Measurements from ENCODE around the gene ANAPC2.

DNA sequence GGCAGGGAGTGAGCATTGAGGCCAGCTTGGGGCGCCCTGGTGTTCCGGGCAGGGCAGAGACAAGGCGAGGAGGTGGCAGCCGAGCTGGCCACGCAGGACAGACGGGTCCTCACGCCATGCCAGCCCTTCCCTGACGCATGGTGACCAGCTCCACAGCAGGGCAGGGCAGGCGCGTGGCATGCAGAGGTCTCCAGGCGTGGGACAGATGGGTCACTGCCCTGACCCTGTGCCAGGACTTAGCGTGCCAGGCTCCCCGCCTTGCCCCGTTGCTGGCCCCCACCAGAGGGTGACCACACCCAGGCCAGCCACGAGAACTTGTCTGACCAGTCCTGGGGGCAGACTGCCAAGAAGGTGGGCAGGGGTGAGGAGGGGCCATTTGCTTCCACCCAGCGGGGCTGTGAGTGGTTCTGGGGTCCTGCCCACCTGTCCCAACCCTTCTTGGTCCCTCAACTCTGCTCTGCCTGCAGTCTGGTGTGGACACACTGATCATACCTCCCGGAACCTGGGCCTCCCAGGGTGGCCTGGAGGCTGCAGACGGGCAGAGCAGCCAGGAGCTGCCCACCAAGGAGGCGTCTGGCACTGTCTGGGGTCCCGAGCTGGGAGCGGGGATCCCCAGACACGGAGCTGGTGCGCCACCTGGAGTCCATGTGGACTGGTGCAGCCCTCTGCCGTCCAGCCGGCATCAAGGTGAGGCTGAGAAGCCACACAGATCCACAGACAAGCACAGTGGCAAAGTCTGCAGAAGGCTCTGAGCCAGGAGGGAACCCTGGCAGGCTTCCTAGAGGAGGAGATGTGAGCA is 38.9 kb upstream of the ANAPC2 start, which contains the start of gene RNF224:
- TF ChIP-seq CTCF (IDR thresholded peaks at IDR 0.05 in 4 of 5, conservative IDR thresholded peaks at IDR 0.05 in 1 of 5) (peak; percentile 77 to 92 (median 85)), POLR2A (IDR thresholded peaks at IDR 0.05) (no peak)

Measured in gastrocnemius medialis (tissue), 4 donors.